GM18507 (cell line): Measurements from ENCODE around the gene GNG12.

Experiments used
- DNase-seq: peaks from one replicate; pipeline ENCODE4 v3.0.0; 2011; ENCODE audit warnings: low read depth; ENCODE audit not compliant: insufficient read length; ENCODE audit errors: extremely low spot score
- FAIRE-seq: peaks from 2 replicates; lab custom pipeline; 2011; peaks lifted over from hg19 to GRCh38; lab: Jason Lieb, UNC

Gene GNG12

GRCh38 chr1:67843746-67844145, 10.5 kb upstream of the GNG12 start:
- FAIRE-seq (no peak), DNase-seq (no peak)

GRCh38 chr1:67843331-67843730, 10.1 kb upstream of the GNG12 start:
- FAIRE-seq (no peak), DNase-seq (no peak)

GRCh38 chr1:67840449-67840848, 7.2 kb upstream of the GNG12 start:
- no peak for FAIRE-seq
- DNase-seq, result no peak

- no peak for DNase-seq
- no peak for FAIRE-seq
Observed at GRCh38 chr1:67839826-67840225, 6.6 kb upstream of the GNG12 start.

GRCh38 chr1:67838180-67838910, 5.1 kb upstream of the GNG12 start:
- FAIRE-seq, result no peak
- DNase-seq, result no peak

GRCh38 chr1:67836769-67837168, 3.5 kb upstream of the GNG12 start:
- FAIRE-seq, result no peak
- DNase-seq, result no peak

GRCh38 chr1:67835663-67836452, 2.6 kb upstream of the GNG12 start:
- FAIRE-seq, result no peak

GRCh38 chr1:67834246-67834877, 1.1 kb upstream of the GNG12 start:
- FAIRE-seq (no peak), DNase-seq (no peak)

More at GRCh38 chr1:67835663-67836452, 2.6 kb upstream of the GNG12 start:
- DNase-seq, result no peak

GRCh38 chr1:67833602-67833940, 304 bp upstream of the GNG12 start:
- FAIRE-seq, result no peak
- DNase-seq, result no peak

GRCh38 chr1:67831850-67832513, 1.3 kb downstream of the GNG12 start:
- FAIRE-seq (no peak), DNase-seq (no peak)

GRCh38 chr1:67830928-67831830, 2.1 kb downstream of the GNG12 start:
- DNase-seq (no peak), FAIRE-seq (no peak)

GRCh38 chr1:67830226-67830625, 3.0 kb downstream of the GNG12 start:
- no peak for DNase-seq
- FAIRE-seq, result no peak

- DNase-seq, result no peak
- no peak for FAIRE-seq
Observed at GRCh38 chr1:67827688-67828087, 5.6 kb downstream of the GNG12 start.

- FAIRE-seq, result no peak
Observed at GRCh38 chr1:67825591-67825990, 7.7 kb downstream of the GNG12 start.

GRCh38 chr1:67824766-67825165, 8.5 kb downstream of the GNG12 start:
- DNase-seq (no peak), FAIRE-seq (no peak)

More at GRCh38 chr1:67825591-67825990, 7.7 kb downstream of the GNG12 start:
- DNase-seq, result no peak

- FAIRE-seq (no peak), DNase-seq (no peak)
Observed at GRCh38 chr1:67823615-67824014, 9.7 kb downstream of the GNG12 start.

GRCh38 chr1:67821263-67821662, 12.0 kb downstream of the GNG12 start:
- no peak for DNase-seq
- FAIRE-seq, result no peak

GRCh38 chr1:67818725-67819301, 14.5 kb downstream of the GNG12 start:
- DNase-seq, result no peak
- no peak for FAIRE-seq

- no peak for FAIRE-seq
- no peak for DNase-seq
Observed at GRCh38 chr1:67818162-67818561, 15.1 kb downstream of the GNG12 start.
